ENCODE data around the gene CDKAL1.

DNA sequence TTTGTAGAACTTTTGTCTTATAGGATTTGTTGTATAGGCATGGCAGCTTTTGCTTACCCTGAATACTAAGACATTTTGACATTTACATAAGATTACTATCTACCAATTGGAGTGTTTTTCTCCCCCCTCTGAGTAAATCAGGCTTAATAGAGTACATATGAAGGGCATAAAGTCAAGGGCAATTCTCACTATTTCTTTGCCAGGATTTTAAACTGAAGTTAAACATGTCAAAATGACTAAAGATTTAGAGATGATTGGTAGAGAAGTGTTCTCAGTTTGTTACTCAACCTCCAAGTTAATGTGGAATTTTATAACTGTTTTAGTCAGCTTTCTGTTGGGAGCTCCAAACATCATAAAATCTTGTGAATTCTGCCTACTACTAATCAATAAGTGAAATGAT lies 157.8 kb downstream of the CDKAL1 start:
- no peak for TF ChIP-seq SUZ12 (IDR thresholded peaks at IDR 0.05)
- TF ChIP-seq HDGF (IDR thresholded peaks at IDR 0.05; ENCODE audit: borderline replicate concordance), result no peak
- TF ChIP-seq BHLHE40 (IDR thresholded peaks at IDR 0.05; ENCODE audit: borderline replicate concordance), result no peak
- no peak for TF ChIP-seq LEF1 (IDR thresholded peaks at IDR 0.05; ENCODE audit: borderline replicate concordance)
- no peak for TF ChIP-seq ZNF384 (IDR thresholded peaks at IDR 0.05)
- TF ChIP-seq FOXK2 (IDR thresholded peaks at IDR 0.05), result no peak
- TF ChIP-seq TARDBP (IDR thresholded peaks at IDR 0.05), result no peak
- TF ChIP-seq SP1 (IDR thresholded peaks at IDR 0.05), result no peak
- TF ChIP-seq FOXM1 (IDR thresholded peaks at IDR 0.05; ENCODE audit: borderline replicate concordance), result no peak
